Esophagus mucosa (tissue), 1 donor: Measurements from ENCODE around the gene TBC1D1. TPM values are rescaled to one million over a fixed set of nuclear protein-coding genes. Genes with fewer than 3 reads are reported as not detected.

Experiments
- ATAC-seq: fragments of 200-7000 bp; cut with Tn5 transposase; one replicate; pipeline ENCODE4 v1.9.1; 2020
- total RNA-seq: library from RNA; stranded (reverse); gene quantifications from one replicate; pipeline ENCODE4 v1.2.4, GENCODE V29; 2023
- donor health status: DM: yes; HTN: yes; CAD: no.

The TBC1D1 gene
- total RNA-seq, 1 donor from 2014 or later, result 11.4 TPM

GRCh38 chr4:38152721-38153386 lies 262.0 kb downstream of the TBC1D1 start:
- no peak for ATAC-seq

GRCh38 chr4:38153387-38153760 lies 262.5 kb downstream of the TBC1D1 start:
- ATAC-seq, result no peak

- no peak for ATAC-seq
These were observed 263.4 kb downstream of the TBC1D1 start for GRCh38 chr4:38154252-38154651.

- ATAC-seq, result peak; percentile 84
These were observed 264.1 kb downstream of the TBC1D1 start for GRCh38 chr4:38154681-38155588.

GRCh38 chr4:38155589-38156294 lies 264.9 kb downstream of the TBC1D1 start:
- ATAC-seq, result peak; percentile 11

GRCh38 chr4:38157592-38157991 lies 266.7 kb downstream of the TBC1D1 start:
- peak; percentile 57 for ATAC-seq

GRCh38 chr4:38160487-38161207 lies 269.8 kb downstream of the TBC1D1 start:
- peak; percentile 84 for ATAC-seq

GRCh38 chr4:38161208-38162113 lies 270.6 kb downstream of the TBC1D1 start:
- ATAC-seq, result no peak

- ATAC-seq, result no peak
These were observed 271.4 kb downstream of the TBC1D1 start for GRCh38 chr4:38162240-38162784.

GRCh38 chr4:38163216-38164006 lies 272.5 kb downstream of the TBC1D1 start:
- ATAC-seq, result peak; percentile 28

- ATAC-seq, result no peak
These were observed 273.5 kb downstream of the TBC1D1 start for GRCh38 chr4:38164346-38164745.

GRCh38 chr4:38166082-38166481 lies 275.2 kb downstream of the TBC1D1 start:
- ATAC-seq, result no peak

- ATAC-seq, result no peak
These were observed 275.9 kb downstream of the TBC1D1 start for GRCh38 chr4:38166768-38167167.

- no peak for ATAC-seq
These were observed 277.1 kb downstream of the TBC1D1 start for GRCh38 chr4:38167973-38168372.

GRCh38 chr4:38169524-38169923 lies 278.6 kb downstream of the TBC1D1 start:
- ATAC-seq, result peak; percentile 60

GRCh38 chr4:38170338-38171169 lies 279.7 kb downstream of the TBC1D1 start:
- no peak for ATAC-seq

- no peak for ATAC-seq
These were observed 281.2 kb downstream of the TBC1D1 start for GRCh38 chr4:38172078-38172477.

GRCh38 chr4:38173935-38174518 lies 283.1 kb downstream of the TBC1D1 start:
- no peak for ATAC-seq

- ATAC-seq, result no peak
These were observed 283.9 kb downstream of the TBC1D1 start for GRCh38 chr4:38174801-38175200.
